Erythroblast (primary cell): Measurements from ENCODE around the gene FUT8.

Experiments
- GATA1 ChIP-seq: IDR thresholded peaks from 2 replicates; pipeline ENCODE4 v1.6.1; 2011; ENCODE audit warnings: low read depth, mild to moderate bottlenecking, control low read depth, low read length, moderate library complexity
- POLR2A ChIP-seq: IDR thresholded peaks from 2 replicates; pipeline ENCODE4 v1.6.1; 2011; ENCODE audit warnings: mild to moderate bottlenecking, low read length

- TF ChIP-seq GATA1: no peak
- no peak for TF ChIP-seq POLR2A
Measured at GRCh38 chr14:65792208-65792905, 379.8 kb downstream of the FUT8 start.
